ENCODE results near the gene IRGC.

DNA sequence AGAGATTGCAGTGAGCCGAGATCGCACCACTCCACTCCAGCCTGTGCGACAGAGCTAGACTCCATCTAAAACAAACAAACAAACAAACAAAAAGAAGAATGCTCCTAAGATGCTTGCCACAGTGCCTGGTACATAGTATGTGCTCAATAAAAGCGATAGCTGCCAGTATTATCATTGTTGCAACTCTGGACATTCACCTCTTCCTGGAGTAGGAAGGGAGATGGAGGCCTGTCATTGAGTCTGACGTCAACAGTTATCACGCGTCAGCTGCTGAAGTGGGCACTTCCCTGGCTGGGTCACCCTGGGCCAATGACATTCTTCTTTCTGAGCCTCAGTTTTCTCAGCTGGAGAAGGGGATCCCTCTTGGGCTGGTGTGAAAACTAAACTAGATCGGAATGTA is 41.7 kb upstream of the IRGC start:
- TF ChIP-seq POLR2A (IDR thresholded peaks at IDR 0.05; ENCODE audit: low read depth) (no peak), POLR2AphosphoS5 (IDR thresholded peaks at IDR 0.05) (no peak)
- TF ChIP-seq, protein P1, sequence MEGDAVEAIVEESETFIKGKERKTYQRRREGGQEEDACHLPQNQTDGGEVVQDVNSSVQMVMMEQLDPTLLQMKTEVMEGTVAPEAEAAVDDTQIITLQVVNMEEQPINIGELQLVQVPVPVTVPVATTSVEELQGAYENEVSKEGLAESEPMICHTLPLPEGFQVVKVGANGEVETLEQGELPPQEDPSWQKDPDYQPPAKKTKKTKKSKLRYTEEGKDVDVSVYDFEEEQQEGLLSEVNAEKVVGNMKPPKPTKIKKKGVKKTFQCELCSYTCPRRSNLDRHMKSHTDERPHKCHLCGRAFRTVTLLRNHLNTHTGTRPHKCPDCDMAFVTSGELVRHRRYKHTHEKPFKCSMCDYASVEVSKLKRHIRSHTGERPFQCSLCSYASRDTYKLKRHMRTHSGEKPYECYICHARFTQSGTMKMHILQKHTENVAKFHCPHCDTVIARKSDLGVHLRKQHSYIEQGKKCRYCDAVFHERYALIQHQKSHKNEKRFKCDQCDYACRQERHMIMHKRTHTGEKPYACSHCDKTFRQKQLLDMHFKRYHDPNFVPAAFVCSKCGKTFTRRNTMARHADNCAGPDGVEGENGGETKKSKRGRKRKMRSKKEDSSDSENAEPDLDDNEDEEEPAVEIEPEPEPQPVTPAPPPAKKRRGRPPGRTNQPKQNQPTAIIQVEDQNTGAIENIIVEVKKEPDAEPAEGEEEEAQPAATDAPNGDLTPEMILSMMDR (IDR thresholded peaks at IDR 0.05) = no peak

Data from esophagus muscularis mucosa (tissue), 3 donors.